ENCODE data around the gene VAC14. TPM values are rescaled to one million over a fixed set of nuclear protein-coding genes. Genes with fewer than 3 reads are reported as not detected.

The VAC14 gene
- polyA plus RNA-seq, 1 donor from 2014 or later, result 8.6 TPM

DNA sequence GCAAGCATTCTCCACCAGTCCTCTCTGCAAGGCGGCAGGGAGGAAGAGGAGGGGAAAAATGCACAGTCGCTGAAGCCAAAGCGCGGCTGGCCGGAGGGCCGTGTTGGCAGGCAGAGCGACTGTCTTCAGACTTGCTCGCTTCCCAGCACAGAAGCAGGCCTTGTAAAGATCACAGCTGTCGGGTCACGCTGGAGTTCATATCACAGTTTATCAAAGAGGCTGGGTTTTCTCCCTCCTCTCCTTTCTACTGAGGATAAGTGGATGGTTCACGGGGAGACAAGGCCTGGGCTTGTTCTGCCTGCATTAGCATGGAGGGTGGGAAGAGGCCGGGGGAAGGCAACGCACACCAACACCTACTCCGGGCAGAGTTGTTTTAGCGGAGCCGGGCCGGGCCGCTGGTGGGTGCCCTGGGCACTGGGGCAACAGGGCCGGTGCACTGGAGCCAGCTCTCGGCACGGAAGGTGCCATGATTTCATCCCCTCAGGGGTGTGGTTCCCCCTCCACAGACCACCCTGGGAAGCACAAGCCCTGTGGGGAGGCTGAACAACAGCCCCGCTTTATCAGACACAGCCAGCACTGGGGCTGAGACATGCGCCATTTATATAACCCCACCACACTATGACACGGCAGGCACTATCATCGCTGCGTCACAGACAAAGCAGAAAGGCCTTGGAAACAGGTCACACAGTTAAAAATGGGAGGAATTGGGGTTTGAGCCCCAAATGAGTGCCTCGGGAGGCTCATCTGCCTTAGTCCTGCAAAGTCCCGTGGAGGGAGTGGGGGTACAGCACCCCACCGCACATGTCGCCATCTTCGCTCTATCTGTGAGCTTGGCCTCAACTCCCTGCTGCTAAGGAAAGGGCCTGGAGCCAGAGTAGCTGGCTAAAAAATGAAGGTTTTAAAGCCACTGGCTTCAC lies 74.8 kb downstream of the VAC14 start:
- Histone ChIP-seq H3K9ac (ENCODE audit: low read length) (no peak overlapping the region), H2AFZ (ENCODE audit: low read depth, low read length) (no peak overlapping the region), H4K20me1 (ENCODE audit: insufficient read depth) (no peaks in the 10 kb centered on the region), H3K36me3 (ENCODE audit: insufficient read depth, low read length) (no peaks in the 10 kb centered on the region), H3F3A (ENCODE audit: insufficient read depth, low read length, poor library complexity, severe bottlenecking) (no peaks in the 10 kb centered on the region), H3K9me2 (ENCODE audit: insufficient read depth, low read length) (no peaks in the 10 kb centered on the region), H3K79me2 (replicated peaks; ENCODE audit: insufficient read depth, low read length) (no peaks in the 10 kb centered on the region), H3K27me3 (ENCODE audit: insufficient read depth, low read depth, low read length) (no peaks in the 10 kb centered on the region), H3K4me2 (ENCODE audit: low read length) (no peak overlapping the region), H3K4me3 (ENCODE audit: low read length) (no peak overlapping the region), H3K9me3 (ENCODE audit: low read length) (no peaks in the 10 kb centered on the region), H3K27ac (ENCODE audit: low read length) (no peak overlapping the region)
- TF ChIP-seq MXI1 (conservative IDR thresholded peaks at IDR 0.05; ENCODE audit: poor library complexity, severe bottlenecking) (no peak), TAF1 (IDR thresholded peaks at IDR 0.05; ENCODE audit: low read depth) (no peak), EZH2 (IDR thresholded peaks at IDR 0.05; ENCODE audit: borderline replicate concordance, insufficient read depth, low read length, poor library complexity, severe bottlenecking) (no peak), EP300 (conservative IDR thresholded peaks at IDR 0.05; ENCODE audit: poor library complexity, severe bottlenecking) (no peak), SMC3 (conservative IDR thresholded peaks at IDR 0.05; ENCODE audit: poor library complexity) (no peak), RAD21 (conservative IDR thresholded peaks at IDR 0.05) (no peak), POLR2AphosphoS5 (IDR thresholded peaks at IDR 0.05) (no peak)
- TF ChIP-seq, protein P1, sequence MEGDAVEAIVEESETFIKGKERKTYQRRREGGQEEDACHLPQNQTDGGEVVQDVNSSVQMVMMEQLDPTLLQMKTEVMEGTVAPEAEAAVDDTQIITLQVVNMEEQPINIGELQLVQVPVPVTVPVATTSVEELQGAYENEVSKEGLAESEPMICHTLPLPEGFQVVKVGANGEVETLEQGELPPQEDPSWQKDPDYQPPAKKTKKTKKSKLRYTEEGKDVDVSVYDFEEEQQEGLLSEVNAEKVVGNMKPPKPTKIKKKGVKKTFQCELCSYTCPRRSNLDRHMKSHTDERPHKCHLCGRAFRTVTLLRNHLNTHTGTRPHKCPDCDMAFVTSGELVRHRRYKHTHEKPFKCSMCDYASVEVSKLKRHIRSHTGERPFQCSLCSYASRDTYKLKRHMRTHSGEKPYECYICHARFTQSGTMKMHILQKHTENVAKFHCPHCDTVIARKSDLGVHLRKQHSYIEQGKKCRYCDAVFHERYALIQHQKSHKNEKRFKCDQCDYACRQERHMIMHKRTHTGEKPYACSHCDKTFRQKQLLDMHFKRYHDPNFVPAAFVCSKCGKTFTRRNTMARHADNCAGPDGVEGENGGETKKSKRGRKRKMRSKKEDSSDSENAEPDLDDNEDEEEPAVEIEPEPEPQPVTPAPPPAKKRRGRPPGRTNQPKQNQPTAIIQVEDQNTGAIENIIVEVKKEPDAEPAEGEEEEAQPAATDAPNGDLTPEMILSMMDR (IDR thresholded peaks at IDR 0.05; ENCODE audit: poor library complexity, severe bottlenecking), result no peak
- TF ChIP-seq, protein P2, sequence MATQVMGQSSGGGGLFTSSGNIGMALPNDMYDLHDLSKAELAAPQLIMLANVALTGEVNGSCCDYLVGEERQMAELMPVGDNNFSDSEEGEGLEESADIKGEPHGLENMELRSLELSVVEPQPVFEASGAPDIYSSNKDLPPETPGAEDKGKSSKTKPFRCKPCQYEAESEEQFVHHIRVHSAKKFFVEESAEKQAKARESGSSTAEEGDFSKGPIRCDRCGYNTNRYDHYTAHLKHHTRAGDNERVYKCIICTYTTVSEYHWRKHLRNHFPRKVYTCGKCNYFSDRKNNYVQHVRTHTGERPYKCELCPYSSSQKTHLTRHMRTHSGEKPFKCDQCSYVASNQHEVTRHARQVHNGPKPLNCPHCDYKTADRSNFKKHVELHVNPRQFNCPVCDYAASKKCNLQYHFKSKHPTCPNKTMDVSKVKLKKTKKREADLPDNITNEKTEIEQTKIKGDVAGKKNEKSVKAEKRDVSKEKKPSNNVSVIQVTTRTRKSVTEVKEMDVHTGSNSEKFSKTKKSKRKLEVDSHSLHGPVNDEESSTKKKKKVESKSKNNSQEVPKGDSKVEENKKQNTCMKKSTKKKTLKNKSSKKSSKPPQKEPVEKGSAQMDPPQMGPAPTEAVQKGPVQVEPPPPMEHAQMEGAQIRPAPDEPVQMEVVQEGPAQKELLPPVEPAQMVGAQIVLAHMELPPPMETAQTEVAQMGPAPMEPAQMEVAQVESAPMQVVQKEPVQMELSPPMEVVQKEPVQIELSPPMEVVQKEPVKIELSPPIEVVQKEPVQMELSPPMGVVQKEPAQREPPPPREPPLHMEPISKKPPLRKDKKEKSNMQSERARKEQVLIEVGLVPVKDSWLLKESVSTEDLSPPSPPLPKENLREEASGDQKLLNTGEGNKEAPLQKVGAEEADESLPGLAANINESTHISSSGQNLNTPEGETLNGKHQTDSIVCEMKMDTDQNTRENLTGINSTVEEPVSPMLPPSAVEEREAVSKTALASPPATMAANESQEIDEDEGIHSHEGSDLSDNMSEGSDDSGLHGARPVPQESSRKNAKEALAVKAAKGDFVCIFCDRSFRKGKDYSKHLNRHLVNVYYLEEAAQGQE (IDR thresholded peaks at IDR 0.05; ENCODE audit: borderline replicate concordance), result no peak

DNA sequence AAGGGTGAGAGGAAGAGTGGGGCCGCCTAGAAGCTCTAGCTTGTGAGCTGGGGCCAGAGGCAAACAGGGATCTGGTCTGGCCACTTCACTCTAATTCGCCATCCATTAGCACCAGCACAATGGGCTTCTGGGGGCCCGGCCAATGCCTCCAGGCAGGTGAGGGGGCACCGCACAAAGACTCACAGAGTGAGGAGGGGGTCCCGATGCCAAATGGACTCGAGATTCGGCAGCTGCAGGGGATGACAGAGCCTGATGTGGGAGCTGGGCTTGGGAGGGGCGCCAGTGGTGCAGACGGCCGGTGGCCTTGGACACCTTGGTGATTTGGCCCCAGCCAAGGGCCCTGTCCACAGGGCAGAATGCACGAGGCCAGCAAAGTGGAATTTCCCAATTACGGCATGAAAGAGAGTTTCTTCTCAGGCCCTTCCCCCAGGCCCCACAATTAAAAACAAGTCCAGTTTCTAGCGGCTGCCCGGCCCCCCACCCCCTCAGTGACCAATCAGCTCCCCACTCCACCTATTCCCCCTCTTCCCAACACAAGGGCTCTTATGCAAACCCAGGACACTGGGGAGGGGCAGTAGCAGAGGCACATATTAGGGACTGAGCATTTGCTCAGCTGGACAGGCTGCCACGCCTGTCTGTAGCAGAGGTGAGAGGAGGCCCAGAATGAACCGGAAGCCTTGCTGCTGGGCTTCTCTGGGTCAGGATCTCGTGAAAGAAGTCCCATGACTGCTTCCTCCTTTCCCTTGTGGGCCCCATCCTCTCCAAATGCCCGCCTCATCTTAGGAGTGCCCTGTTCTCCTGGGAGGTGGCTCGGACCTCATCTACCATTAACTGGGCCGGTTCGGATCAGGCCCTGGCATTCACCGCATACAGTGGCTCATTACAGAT lies 75.7 kb downstream of the VAC14 start:
- H3K79me2 ChIP-seq (replicated peaks; ENCODE audit: insufficient read depth, low read length), result no peaks in the 10 kb centered on the region
- no peaks in the 10 kb centered on the region for H3F3A ChIP-seq (ENCODE audit: insufficient read depth, low read length, poor library complexity, severe bottlenecking)
- no peaks in the 10 kb centered on the region for H4K20me1 ChIP-seq (ENCODE audit: insufficient read depth)
- no peaks in the 10 kb centered on the region for H3K9me3 ChIP-seq (ENCODE audit: low read length)
- TF ChIP-seq RAD21 (conservative IDR thresholded peaks at IDR 0.05) (no peak), SMC3 (conservative IDR thresholded peaks at IDR 0.05; ENCODE audit: poor library complexity) (no peak), EP300 (conservative IDR thresholded peaks at IDR 0.05; ENCODE audit: poor library complexity, severe bottlenecking) (no peak), POLR2AphosphoS5 (IDR thresholded peaks at IDR 0.05) (no peak), EZH2 (IDR thresholded peaks at IDR 0.05; ENCODE audit: borderline replicate concordance, insufficient read depth, low read length, poor library complexity, severe bottlenecking) (no peak), MXI1 (conservative IDR thresholded peaks at IDR 0.05; ENCODE audit: poor library complexity, severe bottlenecking) (no peak), TAF1 (IDR thresholded peaks at IDR 0.05; ENCODE audit: low read depth) (no peak)
- TF ChIP-seq, protein P2 (IDR thresholded peaks at IDR 0.05; ENCODE audit: borderline replicate concordance), result no peak
- TF ChIP-seq, protein P1 (IDR thresholded peaks at IDR 0.05; ENCODE audit: poor library complexity, severe bottlenecking), result no peak
- no peaks in the 10 kb centered on the region for H3K36me3 ChIP-seq (ENCODE audit: insufficient read depth, low read length)
- no peak overlapping the region for H3K4me2 ChIP-seq (ENCODE audit: low read length)
- H3K4me3 ChIP-seq (ENCODE audit: low read length), result no peak overlapping the region
- H3K9me2 ChIP-seq (ENCODE audit: insufficient read depth, low read length), result no peaks in the 10 kb centered on the region
- H3K27ac ChIP-seq (ENCODE audit: low read length), result no peak overlapping the region
- no peak overlapping the region for H2AFZ ChIP-seq (ENCODE audit: low read depth, low read length)
- no peaks in the 10 kb centered on the region for H3K27me3 ChIP-seq (ENCODE audit: insufficient read depth, low read depth, low read length)
- H3K9ac ChIP-seq (ENCODE audit: low read length), result no peak overlapping the region
